ENCODE data around the gene MBD6.

GRCh38 chr12:57545809-57546437 is 23.3 kb downstream of the MBD6 start:
- TF ChIP-seq POLR2A (IDR thresholded peaks at IDR 0.05) (no peak), CTCF (IDR thresholded peaks at IDR 0.05) (no peak), POLR2AphosphoS5 (IDR thresholded peaks at IDR 0.05) (no peak), EP300 (IDR thresholded peaks at IDR 0.05; ENCODE audit: low read depth) (no peak)
